Stimulated activated CD4-positive, alpha-beta T cell treated with anti-CD3 and anti-CD28 coated beads, Interleukin-2, amount 100 ng/mL, for 4 hours (primary cell): ENCODE data around the gene IGSF9.

Source experiments
- DNase-seq: peaks from one replicate; pipeline ENCODE4 v3.0.0-alpha.2; 2020; ENCODE audit warnings: low read depth

IGSF9 gene

DNA sequence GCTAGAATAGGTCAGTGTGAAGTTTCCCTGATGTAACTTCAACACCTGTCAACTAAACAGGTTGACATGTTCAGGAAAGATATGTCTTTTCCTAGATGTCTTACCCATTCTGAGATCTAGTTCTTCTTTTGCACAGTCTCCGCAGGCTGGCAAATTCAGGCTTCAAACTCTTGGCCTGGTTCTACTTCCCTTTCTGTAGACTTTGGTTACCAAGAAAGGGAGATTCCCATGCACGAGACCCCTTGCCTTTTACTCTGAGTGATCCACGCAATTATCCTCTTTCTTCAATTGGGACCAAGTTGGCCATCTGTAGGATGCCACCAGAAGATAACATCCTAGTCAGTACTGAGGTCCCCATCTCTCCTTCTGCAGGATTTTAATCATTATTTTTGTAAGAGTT lies 47.5 kb downstream of the IGSF9 start:
- no peak for DNase-seq

DNA sequence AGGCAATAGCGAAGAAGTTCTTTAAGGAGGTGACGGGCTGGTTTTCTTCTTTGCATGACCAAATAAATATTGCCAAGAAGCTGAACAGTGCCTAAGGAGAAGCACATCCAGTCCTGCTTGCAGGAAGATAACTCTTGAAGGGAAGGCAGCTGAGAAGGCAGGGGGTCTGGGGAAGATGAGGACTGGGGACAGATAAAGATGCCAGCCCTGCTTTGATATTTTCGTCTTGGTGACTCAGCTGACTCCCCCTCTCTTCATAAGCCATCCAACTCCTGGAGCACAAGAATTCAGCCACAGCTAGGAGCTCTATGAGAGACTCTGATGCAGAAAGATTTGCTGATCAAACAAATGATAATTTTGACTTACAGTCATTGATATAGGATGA lies 48.9 kb downstream of the IGSF9 start:
- no peak for DNase-seq

GRCh38 chr1:159895836-159896545 lies 49.4 kb downstream of the IGSF9 start:
- DNase-seq = no peak

DNA sequence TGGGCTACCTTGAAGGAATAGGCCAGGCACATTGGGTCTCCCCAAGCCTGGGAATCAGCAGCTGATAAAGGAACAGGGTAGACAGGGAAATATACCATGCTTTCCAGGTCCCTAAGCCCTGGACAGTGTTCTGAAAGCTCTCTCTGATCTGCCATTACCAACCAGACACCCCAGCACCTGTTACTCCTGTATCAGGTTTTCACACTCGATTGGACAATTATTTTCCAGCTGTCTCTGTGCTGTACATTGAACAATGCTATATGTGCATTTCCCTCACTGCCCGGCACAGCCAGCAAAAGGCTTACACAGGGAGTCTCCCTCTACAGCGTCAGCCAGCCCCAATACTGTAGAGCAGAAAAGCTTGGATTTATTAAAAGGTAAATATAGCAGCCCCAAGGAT lies 50.1 kb downstream of the IGSF9 start:
- no peak for DNase-seq

DNA sequence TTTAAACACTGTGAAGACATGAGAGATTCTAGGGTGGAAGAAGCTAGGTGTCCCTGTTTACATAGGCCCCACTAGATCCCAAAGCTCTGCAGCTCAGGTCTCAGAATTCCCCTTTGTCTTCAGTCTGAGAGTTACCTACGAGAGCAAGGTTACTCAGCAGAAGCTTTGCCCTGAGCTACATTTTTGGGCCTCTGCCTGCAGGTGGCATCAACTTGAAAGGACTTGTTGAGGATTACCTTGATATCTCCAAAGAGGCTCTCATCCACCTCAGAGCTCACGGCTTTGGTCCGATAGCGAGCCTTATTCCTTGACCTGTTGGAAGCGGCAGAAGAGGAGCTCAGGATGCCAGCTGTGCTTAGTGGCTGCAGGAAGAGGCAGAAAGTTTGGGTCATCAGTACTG lies 52.5 kb downstream of the IGSF9 start:
- DNase-seq = no peak

- DNase-seq = peak; percentile 63
These were observed 53.9 kb downstream of the IGSF9 start for GRCh38 chr1:159891275-159892157.

DNA sequence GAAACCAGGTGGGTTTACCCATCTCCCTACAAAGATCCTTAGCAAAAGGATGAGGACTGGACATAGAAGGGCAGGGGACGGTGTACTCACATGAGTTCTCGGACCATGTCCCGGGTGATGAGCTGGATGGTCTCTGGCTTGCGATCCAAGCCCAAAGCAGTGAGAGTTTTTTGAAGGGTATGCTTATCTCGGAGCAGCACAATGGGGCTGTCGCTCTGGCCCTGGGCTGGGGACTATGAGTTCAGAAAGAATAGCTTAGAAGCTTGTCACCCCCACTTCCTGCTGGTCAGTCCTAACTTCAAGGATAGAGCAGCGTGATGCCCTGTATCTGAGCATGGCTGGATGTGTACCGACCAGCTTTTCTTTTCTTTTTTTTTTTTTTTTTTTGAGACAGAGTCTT lies 55.0 kb downstream of the IGSF9 start:
- no peak for DNase-seq

DNA sequence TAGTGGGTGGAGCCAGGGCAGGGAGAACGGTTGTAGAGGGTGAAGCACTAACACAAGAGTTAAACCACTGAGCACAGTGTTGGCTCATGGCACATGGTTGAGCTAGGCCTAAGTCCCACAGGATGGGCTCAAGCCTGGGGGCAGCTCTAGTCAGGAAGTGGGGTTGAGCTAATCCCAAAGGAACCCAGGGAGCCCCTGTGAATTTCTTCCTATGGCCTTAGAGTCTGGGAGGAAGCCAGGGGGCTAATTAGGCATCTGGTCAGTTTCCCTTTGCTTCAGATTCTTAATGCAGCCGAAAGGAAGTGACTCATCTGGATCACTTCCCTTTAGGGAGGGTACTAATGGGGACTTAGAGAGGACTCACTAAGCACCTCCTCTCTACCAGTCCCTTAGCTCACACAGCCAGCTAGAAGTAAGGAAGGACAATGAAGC lies 55.6 kb downstream of the IGSF9 start:
- no peak for DNase-seq

GRCh38 chr1:159889202-159889601 lies 56.2 kb downstream of the IGSF9 start:
- no peak for DNase-seq

- no peak for DNase-seq
These were observed 61.1 kb downstream of the IGSF9 start for GRCh38 chr1:159884296-159884695.

DNA sequence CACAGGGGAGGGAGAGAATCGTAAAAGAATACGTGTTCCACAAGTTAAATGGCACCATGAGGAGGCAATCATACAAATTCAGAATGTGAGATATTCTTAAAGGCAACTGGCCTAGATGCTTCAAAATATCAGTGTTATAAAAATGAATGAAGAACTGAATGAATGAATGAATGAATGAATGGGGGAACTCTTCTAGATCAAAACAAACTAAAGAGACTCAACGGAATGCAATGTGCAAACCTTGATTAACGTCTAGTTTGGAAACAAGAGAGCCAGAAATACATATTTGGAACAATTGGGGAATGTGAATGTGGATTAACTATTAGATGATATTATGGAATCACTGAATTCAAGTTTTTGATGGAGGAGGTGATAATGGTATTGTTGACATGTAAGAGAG lies 62.3 kb downstream of the IGSF9 start:
- DNase-seq = no peak

- DNase-seq = no peak
These were observed 62.9 kb downstream of the IGSF9 start for GRCh38 chr1:159882527-159882862.

DNA sequence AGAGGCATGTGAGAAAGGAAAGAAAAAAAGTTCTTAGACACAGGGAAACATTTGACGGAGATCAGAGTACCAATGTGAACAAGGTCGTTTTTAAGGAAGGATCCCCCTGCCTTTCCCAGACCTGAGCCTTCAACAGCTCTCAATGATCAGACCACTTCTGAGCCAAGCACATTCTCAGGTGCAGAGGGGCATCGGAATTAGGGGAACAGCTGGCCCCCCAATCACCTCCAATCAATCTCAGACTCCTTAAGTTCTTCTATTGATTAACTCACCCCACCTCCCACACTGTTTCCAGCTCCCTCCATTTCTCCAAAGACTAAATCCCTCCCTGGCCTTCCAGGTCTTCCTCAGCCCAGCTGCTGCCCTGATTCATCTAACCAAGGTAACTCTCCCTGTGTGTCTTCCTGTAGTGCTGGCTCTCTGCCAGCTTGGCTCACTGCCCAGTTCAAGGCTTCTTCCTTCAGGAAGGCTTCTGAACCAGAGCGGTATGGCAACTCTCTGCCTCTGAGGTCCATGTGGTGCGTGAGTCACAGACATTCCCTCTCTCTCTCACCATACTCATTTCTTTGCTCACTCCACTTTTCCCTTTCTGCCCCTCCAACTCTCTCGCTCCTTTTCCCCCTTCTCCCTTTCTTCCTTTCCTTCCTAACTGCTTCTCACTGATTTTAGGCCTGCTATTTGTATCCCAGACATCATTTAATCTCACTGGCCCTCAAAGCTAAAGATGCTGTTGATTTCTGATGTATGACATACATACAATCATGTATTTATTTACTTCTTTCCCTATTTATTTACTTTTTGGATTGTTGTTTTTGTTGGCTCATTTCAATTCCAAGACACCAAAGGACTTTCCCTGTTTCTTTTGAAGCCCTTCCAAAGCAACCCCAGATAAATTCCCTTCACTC lies 63.5 kb downstream of the IGSF9 start:
- DNase-seq = no peak

DNA sequence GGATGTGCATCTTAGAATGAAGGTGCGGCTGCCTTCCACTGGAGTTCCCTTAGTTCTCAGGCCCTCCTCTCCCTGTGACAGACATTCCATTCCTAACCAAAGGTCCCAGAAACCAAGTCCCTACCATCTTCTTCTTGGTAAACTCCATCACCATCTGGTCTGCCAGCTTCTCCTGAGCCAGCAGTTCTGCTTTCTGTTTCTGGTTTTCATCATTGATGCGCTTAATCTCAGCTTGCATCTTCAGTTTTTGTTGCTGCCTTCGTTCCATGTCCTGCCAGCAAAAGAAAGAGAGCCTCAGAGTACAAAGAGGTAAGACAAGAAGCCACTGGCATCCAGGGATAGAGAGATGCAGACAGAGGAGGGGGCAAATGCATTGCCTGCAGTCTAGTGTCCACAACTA lies 65.0 kb downstream of the IGSF9 start:
- no peak for DNase-seq

DNA sequence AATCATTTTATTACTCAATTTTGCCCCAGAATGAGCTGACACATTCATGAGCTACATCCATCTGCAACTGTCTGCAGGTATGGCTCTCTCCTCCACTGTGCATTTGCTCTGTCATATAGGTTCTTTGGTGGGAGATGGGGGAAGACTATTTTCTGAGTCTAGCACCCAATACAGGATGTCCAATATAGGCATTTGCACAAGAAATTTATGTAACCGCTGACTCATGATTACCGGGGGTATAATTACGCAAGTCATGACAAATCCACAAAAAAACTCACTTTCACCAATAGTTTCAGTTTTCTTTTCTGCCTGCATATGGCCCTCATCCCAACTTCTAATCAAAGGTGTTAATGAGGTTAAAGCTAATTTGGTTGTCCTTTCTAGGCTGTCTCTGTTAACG lies 65.4 kb downstream of the IGSF9 start:
- no peak for DNase-seq

DNA sequence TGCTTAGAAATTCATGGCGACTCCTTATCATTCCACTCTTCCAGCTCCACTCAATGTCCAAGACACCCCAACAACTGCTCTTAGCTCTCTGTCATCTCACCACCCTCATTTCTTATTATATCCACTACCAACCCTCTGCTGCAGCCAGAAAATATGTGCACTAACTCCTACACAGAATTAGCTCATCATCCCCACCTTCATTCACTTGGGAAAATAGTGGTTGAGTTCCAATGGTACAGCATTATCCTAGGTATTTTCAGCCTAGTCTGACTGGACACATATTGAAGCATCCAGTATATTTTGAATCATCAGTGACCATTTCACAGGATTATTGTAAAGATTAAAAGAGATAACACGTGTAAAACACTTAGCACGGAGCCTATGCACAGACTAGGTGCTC lies 66.3 kb downstream of the IGSF9 start:
- no peak for DNase-seq

DNA sequence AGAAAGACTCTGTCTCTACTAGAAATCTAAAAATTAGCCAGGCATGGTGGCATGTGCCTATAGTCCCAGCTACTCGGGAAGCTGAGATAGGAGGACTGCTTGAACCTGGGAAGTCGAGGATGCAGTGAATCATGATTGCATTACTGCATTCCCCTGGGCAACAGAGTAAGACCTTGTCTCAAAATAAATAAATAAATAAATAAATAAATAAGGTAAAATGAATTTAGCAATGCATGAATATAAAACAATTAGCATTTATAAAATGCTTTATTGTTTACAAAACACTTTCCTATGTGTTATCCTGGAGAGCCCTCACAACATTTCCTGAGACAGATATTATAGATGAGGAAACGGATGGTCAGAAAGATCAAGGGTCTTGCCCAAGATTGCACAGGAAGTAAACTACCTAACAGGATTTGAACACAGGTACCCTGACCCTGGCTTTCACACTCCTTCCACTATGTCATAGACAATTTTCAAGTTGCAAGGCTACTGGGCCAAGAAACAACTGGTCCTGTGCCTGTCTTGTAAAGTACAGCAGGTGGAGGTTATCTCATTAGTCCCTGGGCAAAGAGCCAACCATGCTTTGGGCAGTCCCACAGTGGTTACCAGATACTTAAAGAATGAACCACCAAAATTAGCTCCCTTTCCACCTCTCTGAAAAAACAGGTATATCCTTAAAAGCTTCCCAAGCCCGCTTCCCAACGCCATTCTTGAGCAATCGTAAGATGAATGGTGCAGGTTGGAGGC lies 67.5 kb downstream of the IGSF9 start:
- no peak for DNase-seq
